WTC11 (cell line): Measurements from ENCODE around the gene TARP.

Experiments
- ATAC-seq: fragments of 200-7000 bp; cut with Tn5 transposase; 2 replicates; pipeline ENCODE4 v1.10.0; 2021; ENCODE audit warnings: mild to moderate bottlenecking, moderate library complexity
- CTCF ChIA-PET: fragments of 300-600 bp; sonication (Branson Sonifier 250); formaldehyde crosslinking; loops from one replicate; lab custom pipeline; 2021; ENCODE audit warnings: antibody characterized with exemption; lab: Charles Lee
- POLR2A ChIA-PET: fragments of 350-600 bp; sonication (Branson Sonifier 250); formaldehyde crosslinking; loops from one replicate; lab custom pipeline; 2021; ENCODE audit warnings: antibody characterized with exemption; lab: Charles Lee
- DNase-seq: peaks from one replicate; pipeline ENCODE4 v3.0.0; 2021; ENCODE audit warnings: low spot score
- H3K27ac Mint-ChIP-seq: 2 replicates; pipeline ENCODE4 v1.8.0; 2021; ENCODE audit warnings: mixed read lengths
- H3K27me3 Mint-ChIP-seq: 2 replicates; pipeline ENCODE4 v1.8.0; 2021; ENCODE audit warnings: low read depth, mild to moderate bottlenecking, moderate library complexity, mixed read lengths
- H3K36me3 Mint-ChIP-seq: 2 replicates; pipeline ENCODE4 v1.8.0; 2021; ENCODE audit warnings: mixed read lengths
- H3K4me1 Mint-ChIP-seq: 2 replicates; pipeline ENCODE4 v1.8.0; 2022; ENCODE audit warnings: mixed read lengths
- H3K4me3 Mint-ChIP-seq: 2 replicates; pipeline ENCODE4 v1.8.0; 2021; ENCODE audit warnings: mild to moderate bottlenecking, moderate library complexity, mixed read lengths
- H3K9me3 Mint-ChIP-seq: 2 replicates; pipeline ENCODE4 v1.8.0; 2021; ENCODE audit warnings: mixed read lengths
- CBFB ChIP-seq: sonication (generic); formaldehyde crosslinking; IDR thresholded peaks from 2 replicates; pipeline ENCODE4 v1.8.1; 2022; ENCODE audit warnings: mild to moderate bottlenecking, low read depth, missing genetic modification reagents
- CREM ChIP-seq: sonication (generic); formaldehyde crosslinking; IDR thresholded peaks from 2 replicates; pipeline ENCODE4 v1.8.1; 2022; ENCODE audit warnings: mild to moderate bottlenecking, missing genetic modification reagents, moderate library complexity
- E2F5 ChIP-seq: sonication (generic); formaldehyde crosslinking; IDR thresholded peaks from 2 replicates; pipeline ENCODE4 v1.8.1; 2022; ENCODE audit warnings: mild to moderate bottlenecking, moderate library complexity, missing genetic modification reagents
- HMGA2 ChIP-seq: fragments of 250-450 bp; sonication (Bioruptor Pico); IDR thresholded peaks from 2 replicates; pipeline ENCODE4 v1.4.0; 2021; ENCODE audit warnings: mild to moderate bottlenecking, moderate library complexity
- JAZF1 ChIP-seq: fragments of 250-450 bp; sonication (Bioruptor Pico); IDR thresholded peaks from 2 replicates; pipeline ENCODE4 v1.9.0; 2021; ENCODE audit warnings: moderate library complexity, mild to moderate bottlenecking, inconsistent platforms
- MAX ChIP-seq: sonication (generic); formaldehyde crosslinking; IDR thresholded peaks from 2 replicates; pipeline ENCODE4 v1.8.0; 2022; ENCODE audit warnings: mild to moderate bottlenecking, missing genetic modification reagents
- NFYB ChIP-seq: sonication (generic); formaldehyde crosslinking; conservative IDR thresholded peaks from 2 replicates; pipeline ENCODE4 v1.8.0; 2022; ENCODE audit warnings: low read depth, missing genetic modification reagents
- NR1H2 ChIP-seq: sonication (generic); formaldehyde crosslinking; IDR thresholded peaks from 2 replicates; pipeline ENCODE4 v1.9.0; 2021; ENCODE audit warnings: mild to moderate bottlenecking, moderate library complexity, missing genetic modification reagents
- OVOL2 ChIP-seq: fragments of 250-450 bp; sonication (Bioruptor Pico); IDR thresholded peaks from 2 replicates; pipeline ENCODE4 v1.9.0; 2021; ENCODE audit warnings: mild to moderate bottlenecking, borderline replicate concordance
- PRRX2 ChIP-seq: fragments of 250-450 bp; sonication (Bioruptor Pico); IDR thresholded peaks from 2 replicates; pipeline ENCODE4 v1.8.0; 2021; ENCODE audit warnings: mild to moderate bottlenecking
- SP1 ChIP-seq: sonication (generic); formaldehyde crosslinking; conservative IDR thresholded peaks from 2 replicates; pipeline ENCODE4 v1.8.1; 2022; ENCODE audit warnings: missing genetic modification reagents
- TP53 ChIP-seq: sonication (generic); formaldehyde crosslinking; IDR thresholded peaks from 2 replicates; pipeline ENCODE4 v1.8.1; 2023; ENCODE audit warnings: mild to moderate bottlenecking, missing genetic modification reagents
- ZBTB43 ChIP-seq: sonication (generic); formaldehyde crosslinking; IDR thresholded peaks from 2 replicates; pipeline ENCODE4 v1.8.1; 2023; ENCODE audit warnings: mild to moderate bottlenecking, missing genetic modification reagents
- ZMAT4 ChIP-seq: fragments of 250-450 bp; sonication (Bioruptor Pico); IDR thresholded peaks from 2 replicates; pipeline ENCODE4 v1.9.0; 2021; ENCODE audit warnings: mild to moderate bottlenecking
- ZNF121 ChIP-seq: sonication (generic); formaldehyde crosslinking; IDR thresholded peaks from 2 replicates; pipeline ENCODE4 v1.8.0; 2023; ENCODE audit warnings: missing genetic modification reagents
- ZNF232 ChIP-seq: sonication (generic); formaldehyde crosslinking; IDR thresholded peaks from 2 replicates; pipeline ENCODE4 v1.8.0; 2022; ENCODE audit warnings: mild to moderate bottlenecking, missing genetic modification reagents
- ZNF396 ChIP-seq: fragments of 250-450 bp; sonication (Bioruptor Pico); IDR thresholded peaks from 2 replicates; pipeline ENCODE4 v1.8.0; 2021; ENCODE audit warnings: mild to moderate bottlenecking, moderate library complexity, borderline replicate concordance
- ZNF425 ChIP-seq: fragments of 250-450 bp; sonication (Bioruptor Pico); conservative IDR thresholded peaks from 2 replicates; pipeline ENCODE4 v1.9.0; 2021; ENCODE audit warnings: mild to moderate bottlenecking
- ZNF671 ChIP-seq: fragments of 250-450 bp; sonication (Bioruptor Pico); IDR thresholded peaks from 2 replicates; pipeline ENCODE4 v1.8.0; 2021; ENCODE audit warnings: mild to moderate bottlenecking
- TF ChIP-seq, protein P1 (sequence below): sonication (generic); formaldehyde crosslinking; IDR thresholded peaks from 2 replicates; pipeline ENCODE4 v1.8.0; 2022; ENCODE audit warnings: mild to moderate bottlenecking, missing genetic modification reagents
- TF ChIP-seq, protein P2 (sequence below): fragments of 250-450 bp; sonication (Bioruptor Pico); IDR thresholded peaks from 2 replicates; pipeline ENCODE4 v1.8.0; 2021; ENCODE audit warnings: mild to moderate bottlenecking

Gene TARP

GRCh38 chr7:38276096-38276877 lies 2.9 kb upstream of the TARP start:
- POLR2A ChIA-PET, result no interaction called here
- Mint-ChIP-seq H3K36me3 (no peaks in the 10 kb centered on the region), H3K4me1 (peaks cover 27% of the 10 kb centered on the region), H3K27me3 (no peaks in the 10 kb centered on the region), H3K9me3 (no peaks in the 10 kb centered on the region), H3K4me3 (no peak overlapping the region), H3K27ac (peak overlapping the region; percentile 42)
- TF ChIP-seq NR1H2 (CRISPR knock-in tag) (no peak), PRRX2 (CRISPR knock-in tag) (no peak), ZNF121 (CRISPR knock-in tag) (no peak), ZMAT4 (CRISPR knock-in tag) (no peak), ZNF425 (CRISPR knock-in tag) (no peak), ZNF671 (no peak)
- TF ChIP-seq, protein P1, sequence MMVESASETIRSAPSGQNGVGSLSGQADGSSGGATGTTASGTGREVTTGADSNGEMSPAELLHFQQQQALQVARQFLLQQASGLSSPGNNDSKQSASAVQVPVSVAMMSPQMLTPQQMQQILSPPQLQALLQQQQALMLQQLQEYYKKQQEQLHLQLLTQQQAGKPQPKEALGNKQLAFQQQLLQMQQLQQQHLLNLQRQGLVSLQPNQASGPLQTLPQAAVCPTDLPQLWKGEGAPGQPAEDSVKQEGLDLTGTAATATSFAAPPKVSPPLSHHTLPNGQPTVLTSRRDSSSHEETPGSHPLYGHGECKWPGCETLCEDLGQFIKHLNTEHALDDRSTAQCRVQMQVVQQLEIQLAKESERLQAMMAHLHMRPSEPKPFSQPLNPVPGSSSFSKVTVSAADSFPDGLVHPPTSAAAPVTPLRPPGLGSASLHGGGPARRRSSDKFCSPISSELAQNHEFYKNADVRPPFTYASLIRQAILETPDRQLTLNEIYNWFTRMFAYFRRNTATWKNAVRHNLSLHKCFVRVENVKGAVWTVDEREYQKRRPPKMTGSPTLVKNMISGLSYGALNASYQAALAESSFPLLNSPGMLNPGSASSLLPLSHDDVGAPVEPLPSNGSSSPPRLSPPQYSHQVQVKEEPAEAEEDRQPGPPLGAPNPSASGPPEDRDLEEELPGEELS (CRISPR knock-in tag), result no peak
- no peak for ATAC-seq
- no peak for DNase-seq
- CTCF ChIA-PET, result interaction anchor here (1.0 to 2.3 kb wide), 2 partner anchors 59 to 92 kb away, joined by 3 to 6 read pairs; no protein-coding TSS in a partner anchor

DNA sequence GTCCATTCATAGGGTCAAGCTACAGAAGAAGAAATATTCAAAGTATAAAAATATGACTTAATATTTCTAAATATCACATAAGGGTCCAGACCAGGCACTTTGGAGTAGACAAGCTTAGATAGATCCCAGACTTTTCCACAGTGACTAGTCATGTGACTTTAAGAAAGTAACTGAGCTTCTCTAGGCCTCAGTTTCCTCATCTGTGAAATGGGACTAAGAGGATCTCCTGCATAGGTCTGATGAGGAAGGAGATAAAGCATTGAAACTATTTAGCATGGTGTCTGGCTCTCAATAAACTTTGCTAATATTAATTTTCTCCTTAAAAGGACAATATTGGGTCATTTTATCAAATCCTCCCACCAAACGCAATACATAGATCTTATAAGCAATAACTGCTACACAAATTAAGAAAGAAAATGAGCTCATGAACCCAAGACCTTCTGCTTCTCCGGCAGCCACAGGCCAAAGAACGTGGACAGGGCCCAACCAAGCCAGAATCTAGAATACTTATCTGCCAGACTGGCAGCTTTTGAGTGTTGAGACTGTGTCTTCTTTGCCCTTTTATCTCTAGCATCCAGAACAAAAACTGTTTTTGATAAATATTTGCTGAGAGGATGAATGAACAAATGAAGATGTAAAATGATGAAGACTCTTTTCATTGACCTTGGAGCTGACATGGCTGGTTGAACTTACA lies 1.6 kb upstream of the TARP start:
- ATAC-seq (no peak), DNase-seq (no peak)
- Mint-ChIP-seq H3K36me3 (no peaks in the 10 kb centered on the region), H3K4me1 (peaks cover 27% of the 10 kb centered on the region), H3K4me3 (no peak overlapping the region), H3K27ac (no peak overlapping the region), H3K9me3 (no peaks in the 10 kb centered on the region)
- POLR2A ChIA-PET, result no interaction called here
- TF ChIP-seq JAZF1 (CRISPR knock-in tag) (no peak), CREM (CRISPR knock-in tag) (no peak)
- TF ChIP-seq, all 79 proteins: peak for 0
- CTCF ChIA-PET, result interaction anchor here (1.2 to 2.3 kb wide), 3 partner anchors 43 to 60 kb away, joined by 3 to 6 read pairs (median 4); no protein-coding TSS in a partner anchor
- H3K27me3 Mint-ChIP-seq, result no peaks in the 10 kb centered on the region

GRCh38 chr7:38274486-38274885 lies 1.1 kb upstream of the TARP start:
- ATAC-seq (no peak), DNase-seq (no peak)
- H3K27me3 Mint-ChIP-seq, result no peaks in the 10 kb centered on the region
- no peaks in the 10 kb centered on the region for H3K36me3 Mint-ChIP-seq
- H3K4me1 Mint-ChIP-seq, result peaks cover 27% of the 10 kb centered on the region
- ChIA-PET POLR2A (no interaction called here), CTCF (interaction anchor here (1.2 to 2.3 kb wide), 3 partner anchors 44 to 61 kb away, joined by 3 to 6 read pairs (median 4); no protein-coding TSS in a partner anchor)
- no peak overlapping the region for H3K27ac Mint-ChIP-seq
- H3K9me3 Mint-ChIP-seq, result no peaks in the 10 kb centered on the region
- H3K4me3 Mint-ChIP-seq, result no peak overlapping the region
- TF ChIP-seq, protein P2, sequence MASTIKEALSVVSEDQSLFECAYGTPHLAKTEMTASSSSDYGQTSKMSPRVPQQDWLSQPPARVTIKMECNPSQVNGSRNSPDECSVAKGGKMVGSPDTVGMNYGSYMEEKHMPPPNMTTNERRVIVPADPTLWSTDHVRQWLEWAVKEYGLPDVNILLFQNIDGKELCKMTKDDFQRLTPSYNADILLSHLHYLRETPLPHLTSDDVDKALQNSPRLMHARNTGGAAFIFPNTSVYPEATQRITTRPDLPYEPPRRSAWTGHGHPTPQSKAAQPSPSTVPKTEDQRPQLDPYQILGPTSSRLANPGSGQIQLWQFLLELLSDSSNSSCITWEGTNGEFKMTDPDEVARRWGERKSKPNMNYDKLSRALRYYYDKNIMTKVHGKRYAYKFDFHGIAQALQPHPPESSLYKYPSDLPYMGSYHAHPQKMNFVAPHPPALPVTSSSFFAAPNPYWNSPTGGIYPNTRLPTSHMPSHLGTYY (CRISPR knock-in tag), result no peak
- TF ChIP-seq E2F5 (CRISPR knock-in tag) (no peak), MAX (CRISPR knock-in tag) (no peak), TP53 (CRISPR knock-in tag) (no peak), CBFB (CRISPR knock-in tag) (no peak), NFYB (no peak), ZNF671 (no peak), ZBTB43 (no peak), ZNF232 (no peak), OVOL2 (CRISPR knock-in tag) (no peak), PRRX2 (CRISPR knock-in tag) (no peak), HMGA2 (no peak), SP1 (CRISPR knock-in tag) (no peak), ZNF396 (CRISPR knock-in tag) (no peak)
